GM13976 (cell line): ENCODE data around the gene CDC123.
A peak's percentile ranks its signal among the peaks of the same experiment; 100 is the strongest.
"Not testable (repeated sequence)": the region's sequence is repeated elsewhere in the genome, so short reads cannot be mapped to it uniquely, and the experiment has no call there.

Experiments
- DNase-seq: peaks from one replicate; pipeline ENCODE4 v3.0.0; 2012; ENCODE audit warnings: low spot score
- CTCF ChIP-seq: IDR thresholded peaks from 2 replicates; pipeline ENCODE4 v1.5.1; 2012; ENCODE audit warnings: borderline replicate concordance, mild to moderate bottlenecking; ENCODE audit not compliant: insufficient read depth; ENCODE audit errors: extremely low read depth, missing control alignments, control extremely low read depth
- in situ Hi-C: fragments of 300-500 bp; cut with MboI; formaldehyde crosslinking; loops from one replicate; pipeline ENCODE4 v1.12.0; 2022; ENCODE audit warnings: low sequenced_read_pairs, mixed read lengths, inconsistent platforms; ENCODE audit not compliant: unreplicated experiment

CDC123 gene

GRCh38 chr10:12255048-12255447 lies 59.1 kb downstream of the CDC123 start:
- no peak for DNase-seq
- in situ Hi-C loops: loop anchor here (25.0 kb wide), 1 partner anchor 457 kb away; no protein-coding TSS in a partner anchor
- no peak for TF ChIP-seq CTCF

GRCh38 chr10:12259988-12260387 lies 64.0 kb downstream of the CDC123 start:
- DNase-seq: no peak
- no peak for TF ChIP-seq CTCF
- in situ Hi-C loops: loop anchor here (25.0 kb wide), 1 partner anchor 452 kb away; no protein-coding TSS in a partner anchor

GRCh38 chr10:12262278-12262981 lies 66.4 kb downstream of the CDC123 start:
- DNase-seq: no peak
- in situ Hi-C loops: loop anchor here (25.0 kb wide), 1 partner anchor 450 kb away; no protein-coding TSS in a partner anchor

GRCh38 chr10:12264204-12264940 lies 68.4 kb downstream of the CDC123 start:
- peak; percentile 85 for TF ChIP-seq CTCF
- in situ Hi-C loops: loop anchor here (25.0 kb wide), 1 partner anchor 448 kb away; no protein-coding TSS in a partner anchor
- DNase-seq: peak; percentile 90

More at GRCh38 chr10:12262278-12262981, 66.4 kb downstream of the CDC123 start:
- TF ChIP-seq CTCF: no peak

- peak; percentile 43 for DNase-seq
- in situ Hi-C loops: loop anchor here (25.0 kb wide), 1 partner anchor 443 kb away; no protein-coding TSS in a partner anchor
- TF ChIP-seq CTCF: no peak
Measured at GRCh38 chr10:12269056-12269455, 73.1 kb downstream of the CDC123 start.

GRCh38 chr10:12271210-12271540 lies 75.2 kb downstream of the CDC123 start:
- no peak for DNase-seq
- TF ChIP-seq CTCF: no peak
- in situ Hi-C loops: loop anchor here (25.0 kb wide), 1 partner anchor 441 kb away; no protein-coding TSS in a partner anchor

GRCh38 chr10:12277862-12278261 lies 81.9 kb downstream of the CDC123 start:
- DNase-seq, in situ Hi-C loops: not testable (repeated sequence)
